ENCODE data around the gene FRMD4A. TPM values are rescaled to one million over a fixed set of nuclear protein-coding genes. Genes with fewer than 3 reads are reported as not detected.
"Not testable (repeated sequence)": the region's sequence is repeated elsewhere in the genome, so short reads cannot be mapped to it uniquely, and the experiment has no call there.

FRMD4A gene
- total RNA-seq, 1 experiment from 2014 or later, result 20.2 TPM

GRCh38 chr10:14146501-14146900 lies 184.2 kb downstream of the FRMD4A start:
- DNase-seq (ENCODE audit: low read depth), result peak; percentile 26

GRCh38 chr10:14146025-14146424 lies 184.7 kb downstream of the FRMD4A start:
- peak; percentile 42 for DNase-seq (ENCODE audit: low read depth)

DNA sequence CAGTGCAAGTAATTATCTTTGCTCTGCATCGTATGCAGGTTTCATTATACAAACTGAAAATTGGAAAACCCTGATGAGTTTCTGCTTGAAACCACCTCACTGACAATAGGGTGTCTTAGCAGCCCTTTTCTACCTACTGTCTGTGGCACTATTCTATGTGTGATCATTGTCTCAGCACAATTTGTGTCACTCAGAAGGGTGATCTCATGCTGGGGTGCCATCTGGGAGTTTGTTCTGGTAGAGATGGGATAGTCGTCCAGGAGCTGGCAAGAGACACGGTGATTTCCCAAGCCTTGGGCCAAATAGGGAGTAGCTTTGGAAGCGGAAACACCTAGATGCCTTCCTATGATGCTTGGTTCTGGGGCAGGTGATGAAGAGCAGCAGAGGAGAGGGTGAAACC lies 186.3 kb downstream of the FRMD4A start:
- DNase-seq (ENCODE audit: low read depth), result no peak

GRCh38 chr10:14142606-14143250 lies 188.0 kb downstream of the FRMD4A start:
- DNase-seq (ENCODE audit: low read depth), result no peak

DNA sequence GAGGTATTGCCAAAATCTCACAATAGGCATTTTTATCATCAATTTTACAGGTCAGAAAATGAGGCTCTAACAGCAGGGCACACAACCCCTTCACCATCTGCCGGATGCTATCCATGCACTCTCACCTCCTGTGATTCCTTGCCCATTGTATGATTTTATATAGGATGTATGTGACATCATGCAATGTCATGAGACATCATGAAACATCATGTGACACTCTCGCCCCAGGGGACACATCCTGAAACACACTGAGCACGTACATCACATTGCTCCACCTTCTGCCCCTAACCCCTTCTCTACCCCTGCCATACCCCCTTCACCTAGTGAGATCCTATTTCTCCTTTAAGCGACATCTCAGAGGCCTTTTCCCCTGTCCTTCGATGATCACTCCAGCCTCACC lies 189.4 kb downstream of the FRMD4A start:
- DNase-seq (ENCODE audit: low read depth), result no peak

DNA sequence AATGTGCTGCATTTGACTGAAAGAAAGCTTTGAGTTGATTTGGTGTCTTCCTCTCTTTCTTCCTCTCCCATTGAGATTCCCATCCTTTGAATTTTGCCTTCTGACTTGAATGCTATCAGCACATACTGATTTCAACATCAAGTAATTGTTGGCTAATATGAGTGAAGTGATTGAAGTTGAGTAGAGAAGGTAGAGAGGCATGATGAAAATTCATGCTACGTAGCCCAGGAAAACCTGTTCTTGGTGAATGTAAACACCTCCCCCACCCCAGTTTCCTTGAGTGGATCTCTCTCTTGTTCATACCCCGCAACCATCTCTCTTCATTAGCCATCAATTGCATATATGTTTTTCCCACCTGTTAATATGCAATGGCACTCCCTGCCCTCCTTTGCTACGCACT lies 193.3 kb downstream of the FRMD4A start:
- no peak for DNase-seq (ENCODE audit: low read depth)

GRCh38 chr10:14135196-14135595 lies 195.5 kb downstream of the FRMD4A start:
- not testable (repeated sequence) for DNase-seq (ENCODE audit: low read depth)

- DNase-seq (ENCODE audit: low read depth), result no peak
Observed at GRCh38 chr10:14134275-14134674, 196.4 kb downstream of the FRMD4A start.

GRCh38 chr10:14131261-14131960 lies 199.3 kb downstream of the FRMD4A start:
- peak; percentile 4 for DNase-seq (ENCODE audit: low read depth)

- DNase-seq (ENCODE audit: low read depth), result no peak
Observed at GRCh38 chr10:14129770-14130169, 201.0 kb downstream of the FRMD4A start.

GRCh38 chr10:14128519-14128918 lies 202.2 kb downstream of the FRMD4A start:
- no peak for DNase-seq (ENCODE audit: low read depth)

DNA sequence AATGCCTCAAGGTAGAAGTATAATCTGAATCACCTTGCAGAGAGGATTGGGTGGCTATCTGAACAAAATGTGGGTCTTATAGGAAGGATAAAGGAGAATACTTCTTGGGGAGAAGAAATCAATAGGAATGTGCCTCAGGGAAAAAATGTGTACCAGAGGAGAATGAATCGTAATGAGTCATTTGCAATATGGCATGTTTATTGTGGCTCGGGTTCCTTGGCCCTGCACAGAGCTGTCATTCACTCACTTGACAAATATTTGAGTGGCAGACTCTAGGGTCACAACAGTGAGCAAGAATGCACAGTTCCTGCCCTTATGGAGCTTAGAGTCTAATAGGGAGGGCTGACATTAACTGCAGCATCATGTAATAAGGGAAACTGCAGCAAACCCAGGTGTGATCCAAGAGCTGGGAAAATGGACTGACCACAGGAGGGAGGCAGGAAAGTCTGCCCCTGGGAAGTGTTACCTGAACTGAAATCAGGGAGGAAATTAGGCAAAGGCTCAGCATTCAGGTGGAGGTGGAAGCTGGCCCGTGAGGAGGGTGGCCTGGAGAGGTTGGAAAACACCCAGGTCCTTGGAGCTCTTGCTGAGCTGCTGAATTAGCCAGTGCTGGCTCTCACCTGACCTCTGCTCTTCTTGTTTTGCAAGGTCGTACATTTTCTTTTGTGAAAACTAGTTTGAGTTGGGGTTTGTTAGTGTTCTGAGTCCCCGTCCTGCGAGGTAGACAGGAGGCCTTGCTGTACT lies 203.9 kb downstream of the FRMD4A start:
- peak; percentile 21 for DNase-seq (ENCODE audit: low read depth)

GRCh38 chr10:14125564-14125963 lies 205.2 kb downstream of the FRMD4A start:
- DNase-seq (ENCODE audit: low read depth), result no peak

- DNase-seq (ENCODE audit: low read depth), result no peak
Observed at GRCh38 chr10:14124941-14125340, 205.8 kb downstream of the FRMD4A start.

DNA sequence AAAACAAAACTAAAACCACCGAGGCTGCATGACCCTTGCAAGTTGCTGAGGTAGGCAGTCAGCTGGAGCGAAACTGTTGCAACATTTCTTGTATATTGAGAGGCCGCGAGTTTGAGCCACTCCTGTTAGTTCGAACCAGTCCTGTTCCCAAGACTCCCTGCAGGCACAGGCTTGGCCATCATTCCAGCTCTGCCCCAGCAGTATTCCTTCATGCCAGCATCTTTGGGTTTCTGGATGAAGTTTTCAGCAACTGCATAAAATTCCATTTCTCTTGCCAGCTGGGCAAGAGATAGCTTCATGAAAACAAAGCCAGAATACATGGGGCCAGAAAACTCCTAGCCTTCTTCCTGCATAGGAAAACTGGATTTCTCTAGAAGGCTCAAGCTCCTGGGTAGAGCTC lies 207.6 kb downstream of the FRMD4A start:
- no peak for DNase-seq (ENCODE audit: low read depth)

GRCh38 chr10:14120812-14121211 lies 209.9 kb downstream of the FRMD4A start:
- DNase-seq (ENCODE audit: low read depth), result no peak

DNA sequence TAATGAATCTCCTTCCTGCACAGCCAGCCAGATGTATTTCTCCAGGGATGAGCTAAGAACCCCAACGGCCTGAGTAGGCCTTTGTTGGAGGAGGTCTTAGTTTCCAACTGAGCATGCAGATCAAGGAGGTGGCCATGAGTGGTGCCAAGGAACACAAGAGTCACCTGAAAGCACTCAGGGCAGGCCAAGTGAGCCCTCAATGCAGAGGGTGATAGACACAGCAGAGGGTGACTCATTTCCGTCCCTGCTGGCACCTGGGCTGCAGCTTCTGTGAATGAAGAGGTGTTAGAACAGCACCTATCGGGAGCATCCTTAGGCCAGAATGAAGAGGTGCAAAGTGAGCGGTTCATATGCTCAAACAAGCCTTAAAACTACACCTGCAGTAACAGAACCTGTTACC lies 211.8 kb downstream of the FRMD4A start:
- peak; percentile 8 for DNase-seq (ENCODE audit: low read depth)

GRCh38 chr10:14116837-14117236 lies 213.9 kb downstream of the FRMD4A start:
- DNase-seq (ENCODE audit: low read depth), result no peak

DNA sequence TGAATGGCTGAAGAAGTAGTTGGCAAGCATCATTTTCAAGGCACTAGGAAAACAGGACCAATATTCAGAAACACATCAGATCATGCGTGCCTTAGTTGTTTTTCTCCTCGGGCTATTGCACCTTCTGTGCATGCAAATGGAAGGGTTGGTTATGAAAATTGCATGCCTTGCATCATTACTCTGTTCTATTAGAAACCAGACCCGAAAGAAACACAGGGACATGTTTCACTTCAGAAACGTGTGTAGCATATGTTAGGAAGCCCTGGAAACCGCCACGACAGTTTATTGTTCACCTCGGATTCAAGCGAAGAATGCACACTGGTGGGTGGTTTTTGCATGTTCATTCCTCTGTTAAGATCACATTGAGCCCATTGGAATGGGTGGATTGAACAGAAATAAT lies 214.7 kb downstream of the FRMD4A start:
- no peak for DNase-seq (ENCODE audit: low read depth)

GRCh38 chr10:14114791-14115190 lies 215.9 kb downstream of the FRMD4A start:
- no peak for DNase-seq (ENCODE audit: low read depth)

DNA sequence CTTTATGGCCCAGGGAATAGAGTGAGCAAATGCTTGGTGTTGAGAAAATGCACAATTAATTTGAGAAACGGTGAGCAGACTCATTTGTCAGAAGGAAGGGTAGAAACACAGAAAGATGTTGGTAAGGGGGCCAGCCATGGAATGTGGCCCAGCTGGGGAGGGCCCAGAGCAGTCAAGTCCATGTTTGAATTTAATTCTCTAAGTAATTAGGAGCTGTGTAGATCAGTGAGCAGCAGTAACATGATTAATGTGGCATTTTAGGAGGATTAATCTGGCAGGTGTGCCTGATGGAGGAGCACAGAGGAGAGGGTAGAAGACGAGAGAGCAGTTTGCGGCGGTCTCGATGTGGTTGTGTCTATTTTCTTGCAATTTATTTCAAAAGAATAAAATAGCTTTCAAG lies 218.7 kb downstream of the FRMD4A start:
- no peak for DNase-seq (ENCODE audit: low read depth)

- no peak for DNase-seq (ENCODE audit: low read depth)
Observed at GRCh38 chr10:14111208-14111607, 219.5 kb downstream of the FRMD4A start.

DNA sequence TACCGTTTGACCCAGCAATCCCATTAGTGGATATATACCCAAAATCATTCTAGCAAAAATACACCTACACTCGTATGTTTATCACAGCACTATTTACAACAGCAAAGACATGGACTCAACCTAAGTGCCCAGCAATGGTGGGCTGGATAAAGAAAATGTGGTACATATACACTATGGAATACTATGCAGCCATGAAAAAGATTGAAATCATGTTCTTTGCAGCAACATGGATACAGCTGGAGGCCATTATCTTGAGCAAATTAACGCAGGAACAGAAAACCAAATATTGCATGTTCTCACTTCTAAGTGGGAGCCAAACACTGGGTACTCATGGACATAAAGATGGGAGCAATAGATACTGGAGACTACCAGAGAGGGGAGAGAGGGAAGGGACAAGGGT lies 223.9 kb downstream of the FRMD4A start:
- no peak for DNase-seq (ENCODE audit: low read depth)
